ENCODE data around the gene C2orf72.
"Not testable (repeated sequence)": the region's sequence is repeated elsewhere in the genome, so short reads cannot be mapped to it uniquely, and the experiment has no call there.

Gene C2orf72

DNA sequence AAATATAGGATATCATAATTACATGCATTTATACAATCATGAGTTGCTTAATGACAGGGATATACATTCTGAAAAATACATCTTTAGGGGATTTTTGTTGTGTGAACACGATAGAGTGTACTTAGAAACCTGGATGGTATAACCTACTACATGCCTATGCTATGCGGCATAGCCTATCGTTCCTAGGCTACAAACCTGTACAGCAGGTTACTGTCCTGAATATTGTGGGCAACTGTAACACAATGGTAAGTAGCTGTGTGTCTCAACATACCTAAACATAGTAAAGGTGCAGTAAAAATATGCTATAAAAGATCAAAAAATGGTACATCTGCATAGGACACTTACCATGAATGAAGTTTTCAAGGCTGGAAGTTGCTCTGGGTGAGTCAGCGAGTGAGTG, 6.5 kb downstream of the C2orf72 start:
- DNase-seq (ENCODE audit: low read depth in 2 of 2): no peak

DNA sequence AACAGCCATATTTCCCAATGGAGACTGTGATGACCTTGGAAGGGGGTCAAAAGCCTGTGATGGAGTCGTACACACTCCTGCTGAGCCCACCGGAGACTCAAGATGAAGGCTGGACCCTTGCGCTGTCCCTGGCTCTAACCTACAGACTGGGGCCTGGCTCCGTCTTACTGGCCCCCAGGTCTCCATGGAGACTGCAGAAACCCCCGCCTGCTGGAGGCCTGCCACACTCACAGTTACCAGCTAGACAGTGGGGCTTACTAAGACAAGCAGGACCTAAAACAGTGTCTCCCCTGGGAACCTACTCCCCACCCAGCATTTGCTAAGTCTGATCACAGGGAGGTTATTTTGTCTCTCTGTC, 9.6 kb downstream of the C2orf72 start:
- no peak for DNase-seq (ENCODE audit: low read depth in 2 of 2)

DNA sequence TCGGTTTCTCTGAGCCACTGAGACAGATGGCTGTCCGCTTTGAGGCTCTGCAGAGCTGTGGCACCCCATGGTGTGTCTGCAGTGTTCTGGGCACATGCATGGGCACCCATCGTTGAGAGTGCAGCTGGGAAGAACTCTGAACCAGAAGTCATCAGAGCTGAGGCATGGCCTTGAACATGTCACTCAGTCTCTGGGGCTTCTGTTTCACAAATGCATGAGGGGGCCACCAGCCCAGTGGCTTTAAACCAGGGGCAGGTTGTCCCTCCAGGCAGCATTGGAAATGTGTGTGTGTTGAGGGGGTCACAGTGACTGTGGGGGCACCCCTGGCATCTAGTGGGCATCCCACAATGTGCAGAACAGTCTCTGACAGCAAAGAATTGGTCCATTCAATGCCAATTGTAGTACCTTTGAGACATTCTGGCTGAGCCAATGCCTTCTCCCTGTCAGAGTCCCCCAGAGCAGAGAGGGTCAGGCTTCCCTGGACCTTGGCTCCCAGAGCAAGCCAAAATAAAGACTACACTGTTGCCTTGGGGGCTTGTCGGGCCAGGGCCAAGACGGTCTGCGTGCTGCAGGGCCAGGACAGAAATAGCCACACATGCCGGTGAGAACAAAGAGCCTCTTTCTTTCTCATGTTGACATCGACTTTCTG, 10.1 kb downstream of the C2orf72 start:
- no peak for DNase-seq (ENCODE audit: low read depth in 2 of 2)

DNA sequence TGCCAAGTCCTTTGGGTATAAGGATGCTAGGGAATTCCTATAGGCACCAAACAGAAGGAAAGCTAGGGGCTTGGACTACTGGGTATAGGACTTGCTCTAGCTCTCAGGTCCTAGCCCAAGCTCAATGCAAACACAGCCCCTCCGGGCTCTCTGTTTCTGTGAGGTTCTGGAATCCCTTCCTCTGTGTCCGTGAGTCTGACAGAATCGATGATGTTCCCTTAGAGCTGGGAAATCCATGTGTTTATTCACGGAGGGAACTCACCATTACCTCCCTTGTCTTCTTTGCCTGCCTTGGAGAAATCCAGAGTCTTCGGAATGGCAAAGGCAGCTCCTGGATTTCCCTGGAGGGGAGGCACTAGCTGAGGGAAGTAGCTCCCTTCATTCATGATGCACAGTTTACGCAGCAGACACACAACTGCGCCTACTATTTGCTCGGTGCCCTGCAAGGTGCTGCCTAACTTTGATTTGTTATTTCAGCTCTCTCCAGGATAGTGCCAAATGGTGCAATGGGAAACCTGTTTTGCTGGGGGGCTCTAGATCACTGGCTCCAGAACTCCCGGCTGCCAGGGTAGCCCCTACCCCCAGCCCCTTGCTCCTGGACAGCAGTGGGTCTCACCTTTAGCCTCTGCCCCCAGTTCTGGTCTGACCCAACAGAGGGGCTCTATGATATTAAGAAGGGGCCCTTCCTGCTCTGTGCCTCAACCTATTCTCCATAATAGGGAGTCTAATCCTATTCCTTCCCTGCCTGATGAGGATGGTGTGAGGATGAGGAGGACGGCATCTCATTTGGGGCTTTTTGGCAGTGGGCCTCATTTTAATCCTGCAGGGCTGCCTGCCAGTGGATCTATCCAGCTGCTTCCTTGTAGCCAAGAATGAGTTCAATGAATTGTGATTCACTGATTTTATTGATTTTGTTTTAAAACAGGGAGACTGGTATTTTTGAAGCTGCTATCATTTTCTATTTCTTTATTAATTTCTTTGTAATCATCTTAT, 10.9 kb downstream of the C2orf72 start:
- no peak for DNase-seq (ENCODE audit: low read depth in 2 of 2)

DNA sequence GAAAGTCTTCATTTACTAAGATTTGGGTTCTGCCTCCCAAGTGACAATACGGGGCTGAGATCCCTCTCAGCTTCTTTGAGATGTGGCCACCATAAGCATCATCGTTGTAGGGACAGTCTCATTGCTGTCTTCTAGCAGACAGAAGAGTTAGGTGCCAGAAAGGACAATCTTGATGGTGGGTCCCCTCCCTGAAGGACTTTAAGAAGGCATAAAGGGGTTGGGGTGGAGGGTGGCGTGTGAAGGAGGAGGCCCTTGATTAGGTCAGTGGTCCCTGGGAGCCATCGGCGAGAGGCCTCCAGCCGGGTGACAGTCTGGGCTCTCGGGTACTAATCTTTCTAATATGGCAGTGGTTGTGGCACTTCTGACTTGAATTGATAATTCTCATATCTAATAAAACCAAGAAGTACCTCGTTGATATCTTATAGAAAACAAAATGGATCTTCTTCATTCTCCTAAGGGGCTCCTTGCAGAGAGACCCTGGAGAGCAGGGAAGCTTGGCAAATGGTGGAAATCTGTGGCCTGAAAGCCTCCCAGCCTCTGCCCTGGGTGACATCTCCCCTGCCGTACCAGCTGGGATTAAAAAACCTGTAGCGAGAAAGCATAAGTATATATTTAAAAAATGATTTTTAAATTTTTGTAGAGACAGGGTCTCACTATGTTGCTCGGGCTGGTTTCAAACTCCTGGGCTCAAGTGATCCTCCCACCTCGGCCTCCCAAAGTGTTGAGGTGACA, 12.1 kb downstream of the C2orf72 start:
- DNase-seq (ENCODE audit: low read depth in 2 of 2): no peak

DNA sequence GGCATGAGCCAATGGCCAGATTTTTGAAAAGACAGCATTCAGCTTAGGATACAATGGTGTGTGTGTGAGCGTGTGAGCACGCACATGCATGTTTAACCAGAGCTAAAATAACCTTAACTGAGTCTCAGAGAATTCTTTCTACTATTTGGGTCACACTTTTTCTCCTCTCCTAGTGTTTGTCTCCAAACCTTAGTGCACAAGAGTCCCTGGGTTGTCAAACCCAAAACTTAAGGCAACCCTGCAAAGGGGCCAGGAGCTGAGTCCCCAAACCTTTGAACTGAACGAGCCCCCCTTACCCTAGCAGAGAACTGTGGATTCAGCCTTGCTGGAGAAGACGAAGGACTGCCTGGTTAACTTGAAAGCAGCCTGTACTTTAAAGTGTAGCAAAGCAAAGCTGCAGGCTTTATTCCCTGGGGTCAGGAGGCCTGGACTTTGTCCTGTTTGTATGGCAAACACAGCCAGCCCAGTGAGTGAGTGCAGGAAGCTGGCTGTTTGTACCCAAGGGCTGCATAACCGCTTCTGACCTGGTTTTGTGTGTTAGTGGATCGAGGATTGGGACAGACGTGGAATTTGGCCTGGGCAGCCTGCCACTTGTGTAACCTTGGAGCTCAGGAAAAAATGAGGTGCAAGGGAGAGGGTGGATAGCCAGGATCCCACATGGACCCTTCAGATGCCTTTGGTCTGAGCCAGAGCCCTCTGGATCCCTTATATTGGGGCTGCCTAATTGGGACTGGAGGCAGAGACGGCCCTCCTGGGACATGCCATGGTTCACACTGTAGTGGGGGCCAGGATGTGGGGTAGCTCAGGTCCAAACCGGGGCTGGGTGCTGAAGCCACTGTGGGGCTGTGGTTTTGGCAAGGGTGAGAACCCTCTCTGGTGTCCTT, 12.9 kb downstream of the C2orf72 start:
- DNase-seq (ENCODE audit: low read depth in 2 of 2): no peak

DNA sequence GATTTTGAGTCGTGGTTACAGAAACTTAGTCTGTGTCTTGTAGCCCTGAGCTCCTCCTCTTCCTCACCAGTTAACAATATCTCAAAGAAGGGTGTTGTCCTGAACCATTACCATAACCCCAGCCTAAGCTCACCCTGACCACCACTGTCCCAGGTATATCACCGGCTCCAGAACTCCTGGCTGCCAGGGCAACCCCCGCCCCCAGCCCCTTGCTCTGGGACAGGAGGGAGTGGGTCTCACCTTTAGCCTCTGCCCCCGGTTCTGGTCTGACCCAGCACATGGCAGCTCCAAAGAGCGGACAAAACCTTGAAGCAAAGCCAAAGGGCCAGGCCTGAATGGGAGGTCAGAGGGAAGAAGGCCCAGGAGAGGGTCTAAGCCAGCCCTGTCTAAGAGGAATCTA, 13.8 kb downstream of the C2orf72 start:
- no peak for DNase-seq (ENCODE audit: low read depth in 2 of 2)

DNA sequence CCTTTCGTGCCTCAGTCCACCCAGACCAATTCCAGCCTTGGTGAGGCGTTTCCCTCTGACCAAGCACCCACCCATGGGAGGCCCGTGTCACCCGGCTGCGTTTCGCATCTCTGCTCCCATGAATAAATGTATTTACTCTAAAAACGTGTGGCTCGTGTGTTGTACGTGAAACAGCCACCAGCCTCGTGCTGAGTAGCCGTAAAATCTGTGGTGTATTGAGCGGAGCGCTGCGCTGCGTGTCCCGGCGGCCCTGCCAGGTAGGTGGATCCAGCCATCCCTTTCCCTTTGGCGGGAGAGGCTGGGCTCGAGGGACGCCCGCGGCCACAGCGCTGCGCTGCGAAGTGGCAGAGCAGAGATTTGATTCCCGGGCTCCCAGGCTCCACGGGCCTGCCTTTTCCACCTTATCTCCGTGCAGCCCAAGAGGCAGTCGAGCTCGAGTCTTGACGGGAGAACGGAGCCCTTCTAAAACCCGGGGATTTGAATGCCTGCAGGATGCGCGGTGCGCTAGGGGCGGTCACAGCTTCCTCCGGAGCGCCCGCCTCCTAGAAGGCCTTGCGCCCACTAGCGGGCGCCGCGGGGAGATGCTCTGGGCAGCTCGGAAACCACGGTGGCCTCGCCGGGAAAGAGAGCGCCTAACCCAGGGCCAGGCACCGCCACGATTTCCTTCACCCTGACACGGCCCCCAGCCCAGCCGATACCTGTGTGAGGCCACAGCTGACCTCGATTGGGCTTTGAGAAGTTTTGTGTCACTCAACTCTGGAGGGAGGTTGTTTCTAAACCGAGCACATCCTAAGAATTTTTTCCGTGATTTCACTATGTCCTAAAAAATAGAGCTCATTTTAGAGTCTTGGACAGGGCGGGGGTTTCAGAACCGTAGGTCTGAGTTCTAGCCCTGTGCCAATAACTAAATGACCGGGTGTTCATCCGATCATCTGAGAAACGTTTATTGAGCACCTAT, 15.4 kb downstream of the C2orf72 start:
- peak; percentile 44 to 67 for DNase-seq (ENCODE audit: low read depth in 2 of 2)

DNA sequence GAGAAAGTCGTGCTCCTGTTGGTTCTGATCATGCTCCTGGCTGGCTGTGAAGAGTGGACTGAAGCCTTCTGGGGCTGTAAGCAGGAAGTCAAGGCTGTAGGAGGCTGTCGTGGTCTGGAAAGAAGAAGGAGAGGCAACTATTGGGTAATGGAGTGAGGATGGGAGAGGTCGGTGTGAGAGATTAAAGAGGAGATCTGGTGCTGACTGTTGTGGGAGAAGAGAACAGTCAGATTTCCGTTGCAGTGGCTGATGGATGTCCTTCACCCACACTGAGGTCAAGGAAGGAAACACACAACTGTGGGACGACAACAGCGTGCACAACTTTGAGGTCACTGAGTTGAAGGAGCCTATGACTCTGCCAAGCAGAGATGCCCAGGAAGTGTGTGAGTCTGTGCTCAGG, 16.5 kb downstream of the C2orf72 start:
- no peak for DNase-seq (ENCODE audit: low read depth in 2 of 2)

DNA sequence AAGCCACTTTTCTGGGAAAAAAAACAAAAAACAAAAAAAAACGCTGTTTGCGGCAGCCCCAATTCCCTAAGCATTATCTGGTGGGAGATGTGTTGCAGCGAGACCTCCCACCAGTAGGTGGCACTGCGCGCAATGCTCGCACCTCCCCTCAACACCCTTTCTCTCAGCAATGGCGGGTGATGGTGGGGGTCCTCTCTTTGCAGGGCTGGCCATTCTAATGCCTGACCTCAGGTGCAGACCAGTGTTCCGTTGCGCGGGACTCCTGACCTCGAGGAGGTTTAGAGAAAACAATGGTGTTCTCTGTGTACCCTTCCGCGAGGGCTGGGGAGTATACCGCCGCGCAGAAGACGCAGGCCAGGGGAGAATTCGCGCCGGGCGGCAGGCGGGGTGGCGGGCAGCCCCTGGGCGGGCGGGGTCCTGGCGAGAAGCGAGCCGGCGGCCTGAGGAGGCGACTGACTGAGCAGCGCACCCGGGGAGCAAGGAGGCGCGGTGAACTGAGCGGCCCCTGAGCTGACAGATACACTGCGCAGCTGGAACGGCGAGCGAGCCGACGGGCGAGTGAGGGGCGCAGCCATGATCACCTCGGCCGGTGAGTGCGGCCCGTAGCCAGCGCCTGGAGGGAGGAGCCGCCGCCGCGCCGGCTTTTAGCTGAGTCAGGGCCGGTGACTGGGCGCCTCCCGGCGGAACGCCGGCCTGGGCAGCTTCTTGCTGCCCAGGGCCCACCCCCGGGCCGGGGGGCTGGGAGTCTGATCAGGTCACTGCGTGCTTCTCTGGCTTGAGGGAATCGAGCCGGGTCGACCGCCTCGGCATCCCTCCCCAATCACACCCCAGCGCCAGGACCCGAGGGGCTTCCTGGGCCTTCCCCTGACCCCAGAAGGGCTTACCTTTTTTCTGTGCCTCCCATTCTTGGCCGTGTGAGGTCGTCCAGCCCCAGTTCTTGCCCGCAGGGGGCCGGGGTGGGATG, 19.4 kb downstream of the C2orf72 start, which contains the start of gene PSMD1:
TSS of gene PSMD1 (plus strand) at position 415 of the 964 bp plus-strand sequence. CDS start at position 574, 159 bp downstream.
- peak; percentile 90 to 93 for DNase-seq (ENCODE audit: low read depth in 2 of 2)

DNA sequence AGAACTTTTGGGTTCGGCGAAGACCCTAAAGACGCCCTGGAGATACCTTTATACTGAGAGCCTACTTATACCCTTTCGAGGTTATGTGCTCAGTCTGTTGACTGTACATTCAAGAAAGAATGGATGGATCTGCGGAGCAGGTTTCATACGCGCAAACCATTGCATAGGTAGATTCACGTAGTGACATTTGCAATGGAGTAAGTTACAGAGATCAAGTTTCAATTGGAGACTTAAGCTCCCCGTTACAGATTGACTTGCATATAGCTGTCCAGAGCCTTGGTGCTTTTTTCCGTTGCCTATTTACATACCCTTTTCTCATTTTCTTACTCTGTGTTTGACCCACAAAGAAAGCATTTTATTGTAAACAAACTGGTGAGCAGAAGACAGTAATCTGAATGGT, 20.3 kb downstream of the C2orf72 start:
- DNase-seq (ENCODE audit: low read depth in 2 of 2): no peak

DNA sequence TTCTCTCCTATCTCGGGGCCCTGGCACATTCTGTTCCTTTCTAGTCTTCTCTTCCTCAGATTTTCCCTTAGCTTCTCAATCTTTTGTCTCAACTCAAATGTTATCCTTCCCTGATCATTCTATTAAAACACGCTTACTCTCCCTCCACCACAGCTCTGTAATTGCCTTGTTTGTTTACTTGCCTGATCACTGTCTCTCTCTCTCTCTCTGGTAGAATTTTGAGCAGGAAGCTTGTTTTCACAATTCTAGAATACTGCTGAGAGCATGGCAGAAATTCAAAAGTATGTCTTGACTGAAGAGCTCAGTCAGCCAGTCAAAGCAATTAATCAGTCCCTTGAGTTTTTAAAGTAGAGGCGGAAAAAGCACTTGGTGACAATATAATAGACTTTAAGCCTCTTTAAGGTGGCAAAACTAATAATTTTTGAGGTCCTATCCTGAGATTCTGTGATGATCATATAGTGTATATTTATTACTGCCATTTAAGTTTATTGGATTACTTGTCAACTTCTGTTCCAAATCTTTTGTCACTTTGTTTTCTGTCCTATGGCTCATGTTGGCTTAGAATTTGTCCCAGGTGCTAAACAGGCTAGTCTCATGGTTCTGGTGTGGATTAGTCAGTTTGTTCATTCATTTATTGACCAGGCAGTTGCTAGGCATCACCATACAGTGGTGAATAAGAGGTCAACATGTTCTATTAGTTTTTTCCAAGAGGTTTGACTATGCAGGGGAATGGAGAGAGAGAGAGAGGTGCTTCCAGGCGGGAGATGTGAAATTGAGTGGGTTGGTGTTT, 21.6 kb downstream of the C2orf72 start:
- DNase-seq (ENCODE audit: low read depth in 2 of 2): no peak

DNA sequence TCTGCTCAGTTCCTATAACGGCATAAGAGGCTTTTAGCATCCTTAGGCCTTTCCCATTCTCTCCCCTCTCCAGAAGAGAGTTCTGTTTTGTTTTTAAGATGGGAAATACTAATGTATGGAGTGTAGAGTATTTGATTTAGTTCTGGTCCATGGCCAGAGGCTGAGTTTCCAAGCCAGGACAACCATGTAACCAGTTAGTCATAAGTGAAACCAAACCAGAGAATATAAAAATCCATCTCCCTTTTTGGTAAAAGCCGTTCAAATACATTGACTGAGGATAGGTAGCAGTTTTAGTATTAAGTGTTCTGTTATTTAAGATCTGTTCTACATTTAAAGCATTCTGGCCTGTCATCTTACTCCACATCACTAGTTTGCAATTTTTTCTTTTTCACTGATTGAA, 22.4 kb downstream of the C2orf72 start:
- no peak for DNase-seq (ENCODE audit: low read depth in 2 of 2)

DNA sequence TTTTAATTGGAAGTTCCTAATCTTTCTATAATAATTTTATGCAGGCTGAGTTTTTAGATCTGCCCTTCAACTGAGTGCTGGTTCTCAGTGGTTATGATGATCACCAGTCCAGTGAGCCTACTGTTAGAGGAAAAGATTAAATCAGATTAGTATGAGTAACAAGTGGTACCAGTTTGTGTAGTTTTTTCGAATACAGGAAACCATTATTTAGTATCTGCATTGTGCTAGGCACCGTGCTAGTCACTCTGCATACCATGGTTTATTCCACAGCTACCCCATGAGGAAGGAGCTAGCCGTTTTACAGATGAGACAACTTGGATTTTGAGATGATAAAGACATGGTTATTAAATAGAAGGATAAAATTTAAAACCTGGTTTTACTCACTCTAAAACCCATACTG, 25.5 kb downstream of the C2orf72 start:
- DNase-seq (ENCODE audit: low read depth in 2 of 2): no peak

DNA sequence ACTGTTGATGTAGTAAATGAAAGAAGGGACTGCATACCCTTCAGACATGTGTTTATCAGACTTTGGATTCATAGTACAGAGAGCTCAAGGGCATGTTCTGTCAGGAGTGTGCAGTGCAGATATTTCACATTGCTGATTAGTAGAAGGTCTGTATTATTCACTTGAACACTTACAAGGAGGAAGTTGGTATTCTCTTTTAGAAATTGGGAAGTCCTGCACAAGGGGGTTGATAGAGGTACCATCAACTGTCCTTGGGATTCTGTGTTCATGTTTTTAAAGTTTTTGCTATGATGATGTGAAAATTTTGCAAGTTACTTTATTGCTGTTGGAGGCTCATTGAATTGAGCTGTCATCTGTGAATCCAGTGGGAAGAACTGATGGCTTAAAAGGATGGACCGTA, 26.0 kb downstream of the C2orf72 start:
- no peak for DNase-seq (ENCODE audit: low read depth in 2 of 2)

DNA sequence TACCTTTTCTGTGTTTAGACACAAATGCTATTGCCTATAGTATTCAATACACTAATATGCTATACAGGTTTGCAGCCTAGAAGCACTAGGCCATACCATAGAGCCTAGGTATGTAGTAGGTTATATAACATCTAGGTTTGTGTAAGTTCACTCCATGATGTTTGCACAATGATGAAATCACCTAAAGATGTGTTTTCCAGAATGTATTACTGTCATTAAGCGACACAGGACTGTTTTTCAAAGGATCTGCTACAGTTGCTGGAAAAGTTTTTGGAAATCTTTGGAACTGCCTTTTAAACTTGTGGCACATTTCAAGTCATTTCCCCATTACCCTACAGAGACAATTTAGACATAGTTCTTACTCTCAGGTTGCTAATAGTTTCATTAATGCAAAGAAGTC, 28.6 kb downstream of the C2orf72 start:
- DNase-seq (ENCODE audit: low read depth in 2 of 2): no peak

DNA sequence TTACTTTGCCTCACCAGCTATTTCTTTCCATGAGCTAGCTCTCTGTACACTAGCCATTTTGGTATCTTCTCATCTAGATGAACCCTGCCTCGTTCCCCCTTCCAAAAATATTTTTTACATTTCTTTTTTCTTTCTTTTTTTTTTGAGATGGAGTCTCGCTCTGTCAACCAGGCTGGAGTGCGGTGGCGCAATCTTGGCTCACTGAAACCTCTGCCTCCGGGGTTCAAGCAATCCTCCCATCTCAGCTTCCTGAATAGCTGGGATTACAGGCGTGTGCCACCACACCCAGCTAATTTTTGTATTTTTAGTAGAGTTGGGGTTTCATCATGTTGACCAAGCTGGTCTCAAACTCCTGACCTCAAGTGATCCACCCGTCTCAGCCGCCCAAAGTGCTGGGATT, 30.2 kb downstream of the C2orf72 start:
- DNase-seq (ENCODE audit: low read depth in 2 of 2): not testable (repeated sequence)

DNA sequence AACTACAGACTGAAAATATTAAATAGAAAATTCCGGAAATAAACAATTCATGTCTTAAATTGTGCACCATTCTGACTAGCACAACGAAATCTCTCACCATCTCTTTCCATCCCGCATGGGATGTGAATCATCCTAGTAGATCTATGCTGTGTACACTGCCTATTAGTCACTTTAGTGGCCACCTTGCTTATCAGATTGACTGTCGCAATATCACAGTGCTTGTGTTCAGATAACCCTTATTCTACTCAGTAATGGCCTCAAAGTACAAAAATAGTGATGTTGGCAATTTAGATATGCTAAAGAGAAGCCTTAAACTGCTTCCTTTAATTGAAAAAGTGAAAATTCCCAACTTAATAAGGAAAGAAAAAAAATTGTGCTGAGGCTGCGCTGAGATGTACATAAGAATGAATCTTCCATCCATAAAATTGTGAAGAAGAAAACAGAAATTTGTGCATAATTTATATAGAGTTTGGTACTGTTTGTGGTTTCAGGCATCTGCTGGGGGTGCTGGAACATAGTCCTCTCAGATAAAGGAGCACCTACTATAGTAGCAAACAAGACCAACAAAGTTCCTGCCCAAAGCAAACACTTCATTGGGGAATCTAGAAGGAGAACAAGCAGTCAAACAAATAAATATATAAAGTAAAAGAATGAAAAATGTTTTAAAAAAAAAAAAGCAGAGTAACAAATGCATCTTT, 31.4 kb downstream of the C2orf72 start:
- no peak for DNase-seq (ENCODE audit: low read depth in 2 of 2)
